K562 (cell line): Measurements from ENCODE around the gene ATP6V0E1. TPM values are rescaled to one million over a fixed set of nuclear protein-coding genes. Genes with fewer than 3 reads are reported as not detected.
A peak's percentile ranks its signal among the peaks of the same experiment; 100 is the strongest.

ENCODE experiments used
- BDP1 ChIP-seq: IDR thresholded peaks from 3 replicates; pipeline ENCODE4 v1.6.1; 2011; ENCODE audit not compliant: insufficient read length, insufficient read depth
- BRCA1 ChIP-seq, 2 experiments: fragments of 450-650 bp in 1 of 2; sonication (generic) in 1 of 2; formaldehyde crosslinking in 1 of 2; IDR thresholded peaks; 2 replicates each; pipeline versions ENCODE4 v1.5.0 to v1.6.1; 2017 to 2020; ENCODE audit warnings: mild to moderate bottlenecking in 1 of 2, missing genetic modification reagents in 1 of 2
- GABPA ChIP-seq: fragments of 200-800 bp; sonication (Bioruptor generic); conservative IDR thresholded peaks from 2 replicates; pipeline ENCODE4 v1.6.1; 2016; ENCODE audit warnings: low read depth, missing genetic modification characterization, missing compliant biosample characterization
- GATA2 ChIP-seq: sonication (generic); formaldehyde crosslinking; IDR thresholded peaks from 2 replicates; pipeline ENCODE4 v1.4.0; 2020; ENCODE audit warnings: mild to moderate bottlenecking, missing genetic modification reagents
- HDAC2 ChIP-seq: fragments of 450-650 bp; IDR thresholded peaks from 2 replicates; pipeline ENCODE4 v1.6.1; 2016; ENCODE audit warnings: mild to moderate bottlenecking
- HNRNPH1 ChIP-seq: fragments of 200-400 bp; formaldehyde crosslinking; optimal IDR thresholded peaks from 2 replicates; pipeline ENCODE3; 2017; ENCODE audit warnings: low read depth, mild to moderate bottlenecking, low read length, moderate library complexity
- HSF4 ChIP-seq: fragments of 250-450 bp; sonication (Bioruptor Pico); IDR thresholded peaks from 2 replicates; pipeline ENCODE4 v2.1.2; 2022; ENCODE audit warnings: mild to moderate bottlenecking, moderate library complexity, borderline replicate concordance
- KDM5B ChIP-seq: fragments of 200-600 bp; sonication (generic); IDR thresholded peaks from 2 replicates; pipeline ENCODE4 v1.6.1; 2012; ENCODE audit warnings: low read depth, mild to moderate bottlenecking, moderate library complexity, low read length, control low read depth, inconsistent platforms; ENCODE audit not compliant: insufficient replicate concordance
- RAD21 ChIP-seq, 2 experiments: fragments of 250-450 bp in 1 of 2; fragments of 450-650 bp in 1 of 2; sonication (Bioruptor Pico) in 1 of 2; formaldehyde crosslinking in 1 of 2; IDR thresholded peaks in 1 of 2; conservative IDR thresholded peaks in 1 of 2; 2 replicates each; pipeline versions ENCODE4 v1.4.0 to v1.8.0; 2020 to 2022; ENCODE audit warnings: mild to moderate bottlenecking in 2 of 2, moderate library complexity in 1 of 2
- TARDBP ChIP-seq: fragments of 450-650 bp; IDR thresholded peaks from 2 replicates; pipeline ENCODE4 v1.6.1; 2016
- TSHZ1 ChIP-seq: fragments of 250-450 bp; sonication (Bioruptor Pico); IDR thresholded peaks from 2 replicates; pipeline ENCODE4 v1.4.0; 2020; ENCODE audit warnings: mild to moderate bottlenecking, moderate library complexity
- ZNF717 ChIP-seq: fragments of 250-450 bp; sonication (Bioruptor Pico); IDR thresholded peaks from 2 replicates; pipeline ENCODE4 v1.5.0; 2021
- polyA plus RNA-seq, 8 experiments: library from polyadenylated mRNA; depleted of rRNA in 4 of 8; stranded (reverse) in 5 of 8; unstranded in 3 of 8; fragments of >200 nt; fragmentation: Nextera tagmentation in 2 of 8; fragmentation: Illumina TruSeq in 1 of 8; extraction: Ambion mirVana in 2 of 8; extraction: Trizol in 1 of 8; gene quantifications; 2 replicates each; pipeline versions ENCODE4 v1.2.1 to v1.2.3, GENCODE V29; 2011 to 2014; ENCODE audit warnings: inconsistent platforms in 1 of 8, missing spikeins in 1 of 8
- total RNA-seq, 7 experiments: library from RNA; depleted of rRNA in 6 of 7; stranded (reverse); fragments of >200 nt in 6 of 7; fragmentation: Illumina TruSeq in 2 of 7; extraction: Trizol in 2 of 7; gene quantifications; 2 replicates each; pipeline versions ENCODE4 v1.2.1 to v1.2.3, GENCODE V29; 2011 to 2021; ENCODE audit warnings: low replicate concordance in 1 of 7
- TF ChIP-seq, protein P1 (sequence below), 2 experiments: fragments of 150-350 bp in 1 of 2; IDR thresholded peaks; 2 replicates each; pipeline ENCODE4 v1.6.1; 2012 to 2016; ENCODE audit warnings: low read depth in 2 of 2, low read length in 2 of 2, mild to moderate bottlenecking in 1 of 2, moderate library complexity in 1 of 2
- TF ChIP-seq, protein P2 (sequence below), 2 experiments: IDR thresholded peaks in 1 of 2; conservative IDR thresholded peaks in 1 of 2; 2 replicates each; pipeline ENCODE4 v1.6.1; 2016; ENCODE audit warnings: low read depth in 2 of 2, mild to moderate bottlenecking in 1 of 2, missing compliant biosample characterization in 1 of 2, missing genetic modification characterization in 1 of 2, moderate library complexity in 1 of 2
- TF ChIP-seq, protein P3 (sequence below): sonication (generic); formaldehyde crosslinking; IDR thresholded peaks from 2 replicates; pipeline ENCODE4 v1.9.0; 2022; ENCODE audit warnings: mild to moderate bottlenecking, missing genetic modification reagents

ATP6V0E1 gene
- total and polyA plus RNA-seq, 9 of the 15 experiments (the other 6 are each of a cell fraction or from before 2014, with no cell fraction given): 63.8 to 395 (median 112) TPM

DNA sequence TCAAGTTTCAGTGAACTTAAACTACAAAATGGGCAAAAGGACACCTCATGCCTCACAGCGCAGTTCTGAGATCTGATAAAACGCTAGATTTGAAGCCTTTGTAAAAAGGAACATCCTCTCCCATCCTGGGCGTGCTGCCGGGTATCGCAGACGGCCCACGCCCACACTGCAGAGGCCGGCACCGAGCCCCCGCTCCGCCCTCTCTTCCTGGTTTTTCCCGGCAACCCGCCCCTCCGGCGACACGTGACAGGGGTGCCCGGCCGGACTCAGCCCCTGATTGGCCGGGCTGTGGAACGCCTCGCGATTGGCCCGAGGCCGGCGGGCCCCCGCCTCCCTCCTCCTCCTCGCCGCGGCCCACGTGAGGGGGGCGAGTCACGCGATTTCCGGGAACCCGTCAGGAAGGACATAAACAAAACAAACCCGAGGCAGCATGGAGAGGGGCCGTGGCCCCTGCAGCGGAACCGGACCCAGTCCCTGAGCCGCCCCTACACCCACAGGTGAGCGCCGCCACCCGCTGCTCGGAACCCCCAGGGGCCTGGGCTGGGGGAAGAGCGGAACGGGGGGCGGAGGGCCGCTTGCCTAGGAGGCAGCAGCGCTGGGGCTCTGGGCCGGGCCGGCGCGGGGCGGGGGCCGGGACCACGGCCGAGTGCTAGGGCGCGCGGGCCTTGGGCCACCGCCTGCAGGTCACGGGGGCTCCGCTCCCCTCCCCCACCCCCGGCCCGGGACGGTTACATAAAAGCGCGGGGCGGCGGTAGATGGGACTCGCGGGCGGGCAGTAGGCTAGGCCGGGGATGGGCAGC lies 72.6 kb downstream of the ATP6V0E1 start, which contains the start of gene CREBRF (continued):
- TF ChIP-seq, protein P1, sequence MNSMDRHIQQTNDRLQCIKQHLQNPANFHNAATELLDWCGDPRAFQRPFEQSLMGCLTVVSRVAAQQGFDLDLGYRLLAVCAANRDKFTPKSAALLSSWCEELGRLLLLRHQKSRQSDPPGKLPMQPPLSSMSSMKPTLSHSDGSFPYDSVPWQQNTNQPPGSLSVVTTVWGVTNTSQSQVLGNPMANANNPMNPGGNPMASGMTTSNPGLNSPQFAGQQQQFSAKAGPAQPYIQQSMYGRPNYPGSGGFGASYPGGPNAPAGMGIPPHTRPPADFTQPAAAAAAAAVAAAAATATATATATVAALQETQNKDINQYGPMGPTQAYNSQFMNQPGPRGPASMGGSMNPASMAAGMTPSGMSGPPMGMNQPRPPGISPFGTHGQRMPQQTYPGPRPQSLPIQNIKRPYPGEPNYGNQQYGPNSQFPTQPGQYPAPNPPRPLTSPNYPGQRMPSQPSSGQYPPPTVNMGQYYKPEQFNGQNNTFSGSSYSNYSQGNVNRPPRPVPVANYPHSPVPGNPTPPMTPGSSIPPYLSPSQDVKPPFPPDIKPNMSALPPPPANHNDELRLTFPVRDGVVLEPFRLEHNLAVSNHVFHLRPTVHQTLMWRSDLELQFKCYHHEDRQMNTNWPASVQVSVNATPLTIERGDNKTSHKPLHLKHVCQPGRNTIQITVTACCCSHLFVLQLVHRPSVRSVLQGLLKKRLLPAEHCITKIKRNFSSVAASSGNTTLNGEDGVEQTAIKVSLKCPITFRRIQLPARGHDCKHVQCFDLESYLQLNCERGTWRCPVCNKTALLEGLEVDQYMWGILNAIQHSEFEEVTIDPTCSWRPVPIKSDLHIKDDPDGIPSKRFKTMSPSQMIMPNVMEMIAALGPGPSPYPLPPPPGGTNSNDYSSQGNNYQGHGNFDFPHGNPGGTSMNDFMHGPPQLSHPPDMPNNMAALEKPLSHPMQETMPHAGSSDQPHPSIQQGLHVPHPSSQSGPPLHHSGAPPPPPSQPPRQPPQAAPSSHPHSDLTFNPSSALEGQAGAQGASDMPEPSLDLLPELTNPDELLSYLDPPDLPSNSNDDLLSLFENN (IDR thresholded peaks at IDR 0.05; ENCODE audit: low read depth in 2 of 2, low read length in 2 of 2): no peak
- TF ChIP-seq KDM5B (peak; percentile 37), TARDBP (no peak; the same call in 1 of the 2 replicates), HNRNPH1 (no peak), RAD21 (CRISPR knock-in tag; conservative IDR thresholded peaks at IDR 0.05 in 1 of 2, IDR thresholded peaks at IDR 0.05 in 1 of 2) (0 out of 4 replicates have a peak, but pooled peaks of 1 of the 2 experiments have one; percentile 16), ZNF717 (no peak), TSHZ1 (no peak), BRCA1 (IDR thresholded peaks at IDR 0.05) (no peak), BRCA1 (CRISPR knock-in tag; IDR thresholded peaks at IDR 0.05) (no peak), GABPA (tag) (peak; percentile 91), GATA2 (CRISPR knock-in tag) (no peak), BDP1 (no peak), HSF4 (CRISPR knock-in tag) (no peak), HDAC2 (peak; percentile 59; the same call in 1 of the 2 replicates)
- TF ChIP-seq, protein P2, sequence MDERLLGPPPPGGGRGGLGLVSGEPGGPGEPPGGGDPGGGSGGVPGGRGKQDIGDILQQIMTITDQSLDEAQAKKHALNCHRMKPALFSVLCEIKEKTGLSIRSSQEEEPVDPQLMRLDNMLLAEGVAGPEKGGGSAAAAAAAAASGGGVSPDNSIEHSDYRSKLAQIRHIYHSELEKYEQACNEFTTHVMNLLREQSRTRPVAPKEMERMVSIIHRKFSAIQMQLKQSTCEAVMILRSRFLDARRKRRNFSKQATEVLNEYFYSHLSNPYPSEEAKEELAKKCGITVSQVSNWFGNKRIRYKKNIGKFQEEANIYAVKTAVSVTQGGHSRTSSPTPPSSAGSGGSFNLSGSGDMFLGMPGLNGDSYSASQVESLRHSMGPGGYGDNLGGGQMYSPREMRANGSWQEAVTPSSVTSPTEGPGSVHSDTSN (CRISPR knock-in tag; IDR thresholded peaks at IDR 0.05; ENCODE audit: low read depth): no peak
- TF ChIP-seq, protein P2 (tag; conservative IDR thresholded peaks at IDR 0.05; ENCODE audit: low read depth): no peak
- TF ChIP-seq, protein P3, sequence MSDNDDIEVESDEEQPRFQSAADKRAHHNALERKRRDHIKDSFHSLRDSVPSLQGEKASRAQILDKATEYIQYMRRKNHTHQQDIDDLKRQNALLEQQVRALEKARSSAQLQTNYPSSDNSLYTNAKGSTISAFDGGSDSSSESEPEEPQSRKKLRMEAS (CRISPR knock-in tag): peak; percentile 91
